Measurements from ENCODE around the gene ATG10.

ATG10 gene

GRCh38 chr5:82152978-82153481, 181.2 kb downstream of the ATG10 start:
- H3K27ac ChIP-seq, result no peak overlapping the region
- no peak for TF ChIP-seq CTCF (IDR thresholded peaks at IDR 0.05)
- no peak for TF ChIP-seq ZFX (IDR thresholded peaks at IDR 0.05; ENCODE audit: borderline replicate concordance)

GRCh38 chr5:82154776-82155175, 183.0 kb downstream of the ATG10 start:
- no peak overlapping the region for H3K27ac ChIP-seq
- no peak for TF ChIP-seq ZFX (IDR thresholded peaks at IDR 0.05; ENCODE audit: borderline replicate concordance)
- TF ChIP-seq CTCF (IDR thresholded peaks at IDR 0.05), result no peak

- no peak overlapping the region for H3K27ac ChIP-seq
- TF ChIP-seq ZFX (IDR thresholded peaks at IDR 0.05; ENCODE audit: borderline replicate concordance) (no peak), CTCF (IDR thresholded peaks at IDR 0.05) (no peak)
Measured at GRCh38 chr5:82155305-82155704, 183.5 kb downstream of the ATG10 start.

- H3K27ac ChIP-seq, result no peak overlapping the region
- TF ChIP-seq CTCF (IDR thresholded peaks at IDR 0.05), result no peak
- TF ChIP-seq ZFX (IDR thresholded peaks at IDR 0.05; ENCODE audit: borderline replicate concordance), result no peak
Measured at GRCh38 chr5:82156874-82157273, 185.1 kb downstream of the ATG10 start.

GRCh38 chr5:82158755-82159413, 187.1 kb downstream of the ATG10 start:
- TF ChIP-seq ZFX (IDR thresholded peaks at IDR 0.05; ENCODE audit: borderline replicate concordance) (no peak), CTCF (IDR thresholded peaks at IDR 0.05) (no peak)
- no peak overlapping the region for H3K27ac ChIP-seq

- no peak overlapping the region for H3K27ac ChIP-seq
Measured at GRCh38 chr5:82160948-82161347, 189.1 kb downstream of the ATG10 start.

More at GRCh38 chr5:82160948-82161347, 189.1 kb downstream of the ATG10 start:
- no peak for TF ChIP-seq CTCF (IDR thresholded peaks at IDR 0.05)
- TF ChIP-seq ZFX (IDR thresholded peaks at IDR 0.05; ENCODE audit: borderline replicate concordance), result no peak

Data from 22Rv1 (cell line).